Muscle layer of colon (tissue), 2 donors: ENCODE measurements around the gene TCF7L1.

Source experiments
- H3K27ac ChIP-seq: one replicate; pipeline ENCODE4 v1.7.0; 2013; ENCODE audit warnings: low read depth, mild to moderate bottlenecking, low read length, moderate library complexity
- H3K27me3 ChIP-seq, 2 donors: one replicate each; pipeline ENCODE4 v1.7.0; 2013; ENCODE audit warnings: low read length in 2 of 2, mild to moderate bottlenecking in 2 of 2; ENCODE audit not compliant: insufficient read depth in 2 of 2, control insufficient read depth in 1 of 2
- H3K36me3 ChIP-seq: one replicate; pipeline ENCODE4 v1.7.0; 2013; ENCODE audit warnings: mild to moderate bottlenecking, low read length; ENCODE audit not compliant: insufficient read depth
- H3K4me1 ChIP-seq: one replicate; pipeline ENCODE4 v1.7.0; 2013; ENCODE audit warnings: mild to moderate bottlenecking, low read length; ENCODE audit not compliant: insufficient read depth
- H3K4me3 ChIP-seq, 2 donors: one replicate each; pipeline ENCODE4 v1.7.0; 2013; ENCODE audit warnings: low read length in 2 of 2, low read depth in 1 of 2, mild to moderate bottlenecking in 1 of 2, moderate library complexity in 1 of 2
- H3K9ac ChIP-seq: one replicate; pipeline ENCODE4 v1.7.0; 2013; ENCODE audit warnings: low read length
- H3K9me3 ChIP-seq: one replicate; pipeline ENCODE4 v1.7.0; 2013; ENCODE audit warnings: mild to moderate bottlenecking, low read length
- donor health status: abdominal sarcoma.
- donor health status: Adenocarcinoma of cecum.

The TCF7L1 gene

DNA sequence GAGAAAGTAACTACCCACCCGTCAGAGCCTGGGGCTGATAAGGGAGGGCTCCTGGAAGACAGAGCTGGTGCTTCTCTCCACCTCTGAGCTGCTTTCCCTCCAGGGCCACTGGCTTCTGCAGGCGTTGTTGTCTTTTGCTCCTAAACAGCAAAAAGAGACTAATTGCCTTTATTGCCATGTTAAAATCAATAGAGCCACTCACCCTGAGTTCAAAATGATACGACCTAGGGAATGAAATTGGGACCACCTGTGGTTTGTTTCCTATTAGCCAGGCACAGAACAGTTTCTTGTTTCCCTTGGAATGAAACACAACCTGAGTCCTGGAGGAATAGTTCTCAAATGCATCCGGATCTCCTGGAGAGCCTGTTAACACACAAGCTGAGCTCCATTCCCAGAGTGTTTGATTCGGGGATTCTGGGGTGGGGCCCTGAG is 45.8 kb downstream of the TCF7L1 start:
- H3K9ac ChIP-seq: no peak overlapping the region
- H3K9me3 ChIP-seq: no peaks in the 10 kb centered on the region
- H3K4me1 ChIP-seq: peaks cover 19% of the 10 kb centered on the region
- H3K27me3 ChIP-seq: no peaks in the 10 kb centered on the region
- no peak overlapping the region for H3K4me3 ChIP-seq
- no peaks in the 10 kb centered on the region for H3K36me3 ChIP-seq
- no peak overlapping the region for H3K27ac ChIP-seq

GRCh38 chr2:85179541-85179940 is 46.3 kb downstream of the TCF7L1 start:
- no peak overlapping the region for H3K4me3 ChIP-seq
- no peak overlapping the region for H3K27ac ChIP-seq
- H3K27me3 ChIP-seq: no peaks in the 10 kb centered on the region
- H3K4me1 ChIP-seq: peaks cover 14% of the 10 kb centered on the region
- no peaks in the 10 kb centered on the region for H3K36me3 ChIP-seq
- H3K9me3 ChIP-seq: no peaks in the 10 kb centered on the region
- H3K9ac ChIP-seq: no peak overlapping the region

GRCh38 chr2:85180322-85181133 is 47.3 kb downstream of the TCF7L1 start:
- Histone ChIP-seq H3K27ac (no peak overlapping the region), H3K4me3 (no peak overlapping the region), H3K27me3 (no peaks in the 10 kb centered on the region), H3K9me3 (no peaks in the 10 kb centered on the region), H3K36me3 (no peaks in the 10 kb centered on the region), H3K9ac (no peak overlapping the region), H3K4me1 (peaks cover 10% of the 10 kb centered on the region)

- Histone ChIP-seq H3K27ac (no peak overlapping the region), H3K4me3 (no peak overlapping the region), H3K4me1 (peaks cover 9% of the 10 kb centered on the region), H3K27me3 (no peaks in the 10 kb centered on the region), H3K9ac (no peak overlapping the region), H3K36me3 (no peaks in the 10 kb centered on the region), H3K9me3 (no peaks in the 10 kb centered on the region)
Observed at GRCh38 chr2:85181134-85181631, 48.0 kb downstream of the TCF7L1 start.

DNA sequence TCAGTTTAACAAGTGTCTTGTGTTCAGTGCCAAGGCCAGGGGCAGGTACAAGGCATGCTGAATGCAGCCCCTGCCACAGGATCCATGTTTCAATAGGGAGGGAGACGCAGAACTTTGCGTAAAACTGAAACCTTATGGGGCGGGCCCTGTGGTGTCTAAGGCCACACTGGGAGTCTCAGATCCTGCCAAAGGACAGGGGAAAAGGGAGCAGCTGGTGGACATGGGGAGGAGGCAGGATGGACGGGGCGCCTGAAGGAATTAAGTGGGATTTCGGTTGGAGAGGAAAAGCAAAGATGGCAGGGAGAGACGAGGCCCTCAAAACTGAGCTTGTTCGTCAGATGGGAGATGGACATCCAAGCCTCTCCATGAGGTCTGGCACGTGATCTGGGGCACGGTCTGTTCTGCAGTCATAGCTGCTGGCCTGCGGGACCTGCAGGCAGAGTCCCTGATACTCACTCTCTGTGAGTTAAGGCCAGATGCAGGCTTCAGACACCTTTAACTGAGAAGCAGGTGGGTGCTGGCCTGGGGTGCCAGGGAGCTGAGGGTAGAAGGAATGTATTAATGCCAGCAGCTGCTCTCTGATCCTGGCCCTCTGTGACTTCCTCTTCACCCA is 48.8 kb downstream of the TCF7L1 start:
- H3K27me3 ChIP-seq: no peaks in the 10 kb centered on the region
- peaks cover 9% of the 10 kb centered on the region for H3K4me1 ChIP-seq
- H3K27ac ChIP-seq: no peak overlapping the region
- no peak overlapping the region for H3K9ac ChIP-seq
- H3K36me3 ChIP-seq: no peaks in the 10 kb centered on the region
- no peaks in the 10 kb centered on the region for H3K9me3 ChIP-seq
- no peak overlapping the region for H3K4me3 ChIP-seq

- Histone ChIP-seq H3K4me1 (peaks cover 11% of the 10 kb centered on the region), H3K36me3 (no peaks in the 10 kb centered on the region), H3K27ac (no peak overlapping the region), H3K27me3 (no peaks in the 10 kb centered on the region), H3K9me3 (no peaks in the 10 kb centered on the region), H3K9ac (no peak overlapping the region), H3K4me3 (no peak overlapping the region)
Observed at GRCh38 chr2:85183076-85183475, 49.9 kb downstream of the TCF7L1 start.

DNA sequence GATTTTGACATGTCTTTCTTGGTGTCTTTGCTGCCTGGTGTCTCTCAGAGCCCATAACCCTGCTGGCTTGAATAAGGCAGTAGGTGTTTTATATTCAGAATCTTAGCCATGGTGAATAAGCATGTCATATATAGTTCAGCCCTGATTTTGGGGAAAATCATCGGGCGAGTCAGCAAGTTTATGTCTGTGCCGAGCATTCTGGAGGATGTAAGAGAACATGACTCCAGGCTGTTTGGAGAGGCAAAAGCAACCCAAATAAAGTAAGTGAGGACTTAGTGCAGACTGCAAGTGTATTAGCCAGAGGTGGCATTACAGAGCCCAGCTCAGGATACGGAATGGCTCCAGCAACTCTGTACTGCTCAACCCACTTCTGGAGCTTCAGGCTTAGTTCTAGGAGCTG is 50.3 kb downstream of the TCF7L1 start:
- Histone ChIP-seq H3K27ac (no peak overlapping the region), H3K36me3 (no peaks in the 10 kb centered on the region), H3K4me1 (peaks cover 15% of the 10 kb centered on the region), H3K9me3 (no peaks in the 10 kb centered on the region), H3K27me3 (no peaks in the 10 kb centered on the region), H3K4me3 (no peak overlapping the region), H3K9ac (no peak overlapping the region)

GRCh38 chr2:85184231-85184630 is 51.0 kb downstream of the TCF7L1 start:
- Histone ChIP-seq H3K9me3 (no peaks in the 10 kb centered on the region), H3K9ac (no peak overlapping the region), H3K36me3 (no peaks in the 10 kb centered on the region), H3K27ac (no peak overlapping the region), H3K27me3 (no peaks in the 10 kb centered on the region), H3K4me3 (no peak overlapping the region), H3K4me1 (peaks cover 22% of the 10 kb centered on the region)

- H3K4me1 ChIP-seq: peaks cover 24% of the 10 kb centered on the region
- no peaks in the 10 kb centered on the region for H3K27me3 ChIP-seq
- no peak overlapping the region for H3K27ac ChIP-seq
- no peaks in the 10 kb centered on the region for H3K9me3 ChIP-seq
- H3K4me3 ChIP-seq: no peak overlapping the region
- H3K36me3 ChIP-seq: no peaks in the 10 kb centered on the region
- no peak overlapping the region for H3K9ac ChIP-seq
Observed at GRCh38 chr2:85184990-85185389, 51.8 kb downstream of the TCF7L1 start.

DNA sequence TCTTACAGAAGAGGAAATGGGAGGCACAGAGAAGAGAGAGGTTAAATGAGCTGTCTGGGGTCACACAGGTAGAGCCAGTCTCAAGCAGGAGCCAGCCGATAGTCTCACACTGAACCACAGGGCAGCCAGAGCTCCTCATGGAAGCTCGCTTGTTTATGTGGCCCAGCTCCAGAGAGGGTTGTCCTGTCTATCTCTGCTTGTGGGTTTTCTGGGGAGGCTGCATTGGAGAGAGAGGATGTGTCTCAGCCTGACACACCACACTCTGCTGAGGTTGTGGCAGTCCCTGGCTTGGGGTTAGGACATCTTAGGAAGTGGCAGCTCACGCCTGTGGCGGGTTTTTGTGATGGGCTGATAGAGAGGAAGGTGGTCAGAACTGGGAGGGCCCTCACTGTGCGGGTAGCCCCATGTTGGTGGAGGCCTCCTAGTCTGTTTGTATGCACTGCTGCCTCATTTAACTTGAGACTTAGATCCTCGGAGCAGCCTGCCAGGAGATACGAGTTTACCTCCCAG is 52.3 kb downstream of the TCF7L1 start:
- Histone ChIP-seq H3K9me3 (no peaks in the 10 kb centered on the region), H3K4me1 (peaks cover 24% of the 10 kb centered on the region), H3K27ac (no peak overlapping the region), H3K9ac (no peak overlapping the region), H3K4me3 (no peak overlapping the region), H3K36me3 (no peaks in the 10 kb centered on the region), H3K27me3 (no peaks in the 10 kb centered on the region)

DNA sequence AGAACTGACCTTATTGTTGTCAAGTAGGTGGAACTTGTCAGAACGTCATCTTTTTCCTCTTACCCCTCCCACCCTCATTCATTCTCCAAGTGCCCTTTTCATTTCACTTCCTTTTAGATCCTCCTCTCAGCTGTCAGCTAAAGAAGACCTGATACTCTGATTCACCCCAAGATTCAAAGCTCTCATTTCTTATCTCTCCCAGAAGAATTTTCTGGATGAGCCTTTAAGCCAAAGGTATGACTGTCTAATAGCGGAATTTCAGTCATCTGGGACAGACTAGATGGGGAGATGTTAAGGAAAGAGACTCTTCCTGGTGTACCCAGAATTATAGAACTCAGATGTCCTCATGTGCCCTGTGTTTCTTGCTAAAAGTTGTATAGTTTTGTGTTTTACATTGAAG is 53.9 kb downstream of the TCF7L1 start:
- Histone ChIP-seq H3K9me3 (no peaks in the 10 kb centered on the region), H3K9ac (no peak overlapping the region), H3K27me3 (no peaks in the 10 kb centered on the region), H3K36me3 (no peaks in the 10 kb centered on the region), H3K27ac (no peak overlapping the region), H3K4me3 (no peak overlapping the region), H3K4me1 (peaks cover 19% of the 10 kb centered on the region)
